Measurements from ENCODE around the gene TMEM240.
A peak's percentile ranks its signal among the peaks of the same experiment; 100 is the strongest.
"Not testable (repeated sequence)": the region's sequence is repeated elsewhere in the genome, so short reads cannot be mapped to it uniquely, and the experiment has no call there.

The TMEM240 gene

DNA sequence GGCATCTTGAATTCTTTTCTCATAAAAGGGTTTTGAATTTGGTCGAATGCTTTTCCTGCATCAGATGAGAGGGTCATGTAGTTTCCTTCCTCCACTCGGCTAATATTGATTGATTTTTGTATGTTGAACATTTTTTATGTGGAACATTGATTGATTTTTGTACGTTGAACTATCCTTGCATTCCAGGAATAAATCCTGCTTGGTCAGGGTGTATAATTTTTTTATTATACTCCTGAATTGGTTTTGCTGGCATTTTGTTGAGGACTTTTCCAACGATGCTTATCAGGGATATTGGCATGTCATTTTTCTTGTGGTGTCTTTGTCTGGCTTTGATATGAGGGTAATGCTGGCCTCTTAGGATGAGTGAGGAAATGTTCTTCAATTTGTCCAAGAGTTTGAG is 8.5 kb downstream of the TMEM240 start:
- peaks cover 8% of the 10 kb centered on the region for H3K36me3 Mint-ChIP-seq (ENCODE audit: insufficient read depth)
- DNase-seq (no peak), ATAC-seq (replicated peaks) (no peak)
- H3K27ac Mint-ChIP-seq: no peak overlapping the region
- no peaks in the 10 kb centered on the region for H3K4me1 Mint-ChIP-seq (ENCODE audit: low read depth in 2 of 2)
- no peaks in the 10 kb centered on the region for H3K9me3 Mint-ChIP-seq
- H3K4me3 Mint-ChIP-seq: no peak overlapping the region
- H3K27me3 Mint-ChIP-seq: no peaks in the 10 kb centered on the region

DNA sequence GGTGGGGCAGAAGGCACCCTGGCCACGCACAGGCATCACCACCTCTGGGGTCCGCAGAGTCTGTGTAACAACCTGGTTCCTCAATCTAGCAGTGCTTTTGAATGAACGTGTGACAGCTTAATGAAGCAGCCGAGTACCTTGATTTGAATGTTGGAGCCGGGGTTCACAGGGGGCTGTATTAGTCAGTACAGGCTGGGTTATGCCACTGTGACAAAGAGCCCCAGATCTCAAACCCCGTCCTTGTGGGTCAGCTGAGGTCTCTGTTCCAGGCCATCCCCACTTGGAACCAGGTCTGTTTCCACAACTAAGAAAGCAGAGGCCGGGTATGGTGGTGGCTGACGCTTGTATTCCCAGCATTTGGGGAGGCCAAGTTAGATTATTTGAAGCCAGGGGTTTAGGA is 10.5 kb downstream of the TMEM240 start:
- H3K36me3 Mint-ChIP-seq (ENCODE audit: insufficient read depth): peaks cover 12% of the 10 kb centered on the region
- no peak for ATAC-seq (replicated peaks)
- no peaks in the 10 kb centered on the region for H3K9me3 Mint-ChIP-seq

DNA sequence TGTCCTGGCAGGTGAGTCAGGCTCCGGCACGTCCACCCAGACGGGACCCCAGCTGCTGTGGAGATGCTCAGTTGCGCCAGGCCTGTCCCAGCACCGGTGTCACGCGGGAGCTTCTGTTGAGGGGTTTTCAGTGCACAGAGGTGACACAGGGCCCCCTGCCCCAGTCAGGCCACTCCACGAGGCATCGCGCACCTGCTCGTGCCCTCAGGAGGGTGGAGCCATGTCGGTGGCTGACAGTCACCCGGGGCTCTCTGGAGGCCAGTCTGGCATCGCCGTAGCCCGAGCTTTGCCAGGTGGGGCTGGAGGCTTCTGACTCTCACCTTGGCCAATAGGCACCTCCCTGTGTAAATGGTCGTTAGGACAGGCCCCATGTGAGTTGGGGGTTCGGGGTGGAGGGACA is 11.1 kb downstream of the TMEM240 start:
- H3K36me3 Mint-ChIP-seq (ENCODE audit: insufficient read depth): peaks cover 15% of the 10 kb centered on the region
- ATAC-seq (replicated peaks) (no peak), DNase-seq (no peak)
- no peaks in the 10 kb centered on the region for H3K4me1 Mint-ChIP-seq (ENCODE audit: low read depth in 2 of 2)
- no peak overlapping the region for H3K27ac Mint-ChIP-seq
- no peak overlapping the region for H3K4me3 Mint-ChIP-seq
- no peaks in the 10 kb centered on the region for H3K9me3 Mint-ChIP-seq
- no peaks in the 10 kb centered on the region for H3K27me3 Mint-ChIP-seq

More for the DNA sequence above, 10.5 kb downstream of the TMEM240 start:
- no peaks in the 10 kb centered on the region for H3K27me3 Mint-ChIP-seq
- no peak overlapping the region for H3K27ac Mint-ChIP-seq
- no peak for DNase-seq
- H3K4me3 Mint-ChIP-seq: no peak overlapping the region
- no peaks in the 10 kb centered on the region for H3K4me1 Mint-ChIP-seq (ENCODE audit: low read depth in 2 of 2)

DNA sequence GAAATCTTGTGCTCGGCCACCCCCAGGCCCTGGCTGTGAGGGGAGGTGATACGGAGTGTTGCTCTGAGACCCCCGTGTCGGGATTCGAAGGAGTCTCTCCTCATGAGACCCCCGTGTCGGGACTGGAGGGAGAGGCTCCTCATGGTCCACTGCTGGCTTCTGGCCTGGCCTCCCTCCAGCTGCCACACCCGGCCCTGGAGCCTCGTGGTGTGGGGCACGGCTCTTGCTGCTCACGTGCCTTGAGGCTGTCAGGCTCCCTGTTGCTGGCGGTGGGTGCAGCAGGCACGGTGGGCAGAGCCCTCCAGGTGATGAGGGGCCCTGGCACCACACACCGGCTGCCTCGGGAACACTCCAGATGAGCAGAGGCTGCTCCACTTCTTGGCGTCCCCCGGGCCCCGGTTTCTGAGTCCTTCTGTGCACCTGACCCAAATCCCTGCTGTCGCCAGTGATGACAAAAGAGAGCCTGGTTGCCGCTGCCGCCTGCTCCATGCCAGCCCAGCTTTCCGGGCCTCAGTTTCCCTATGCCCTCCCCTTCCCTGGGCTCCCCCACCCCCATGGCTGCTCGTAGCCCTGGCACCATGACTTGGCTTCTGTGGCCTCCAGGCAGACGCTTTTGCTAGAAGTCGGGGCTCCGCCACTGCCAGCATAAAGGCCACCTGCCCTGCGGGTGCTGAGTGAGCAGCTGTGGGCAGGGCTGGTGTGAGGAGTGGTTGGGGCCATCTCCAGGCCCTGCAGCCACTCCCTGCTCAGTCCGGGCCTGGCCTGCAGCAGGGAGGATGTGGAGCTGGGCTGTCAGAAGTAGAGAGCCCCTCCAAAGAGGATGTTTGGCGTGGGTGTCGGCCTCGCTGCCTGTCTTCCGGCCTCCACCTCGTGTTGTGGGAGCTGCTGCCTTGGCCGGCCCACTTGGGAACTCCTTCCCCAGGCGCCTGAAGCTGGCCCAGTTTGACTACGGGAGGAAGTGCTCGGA is 11.8 kb downstream of the TMEM240 start:
- ATAC-seq (replicated peaks): no peak
- H3K4me3 Mint-ChIP-seq: no peak overlapping the region
- no peaks in the 10 kb centered on the region for H3K9me3 Mint-ChIP-seq
- H3K36me3 Mint-ChIP-seq (ENCODE audit: insufficient read depth): peaks cover 18% of the 10 kb centered on the region
- no peaks in the 10 kb centered on the region for H3K27me3 Mint-ChIP-seq
- H3K27ac Mint-ChIP-seq: no peak overlapping the region
- H3K4me1 Mint-ChIP-seq (ENCODE audit: low read depth in 2 of 2): no peaks in the 10 kb centered on the region
- no peak for DNase-seq

DNA sequence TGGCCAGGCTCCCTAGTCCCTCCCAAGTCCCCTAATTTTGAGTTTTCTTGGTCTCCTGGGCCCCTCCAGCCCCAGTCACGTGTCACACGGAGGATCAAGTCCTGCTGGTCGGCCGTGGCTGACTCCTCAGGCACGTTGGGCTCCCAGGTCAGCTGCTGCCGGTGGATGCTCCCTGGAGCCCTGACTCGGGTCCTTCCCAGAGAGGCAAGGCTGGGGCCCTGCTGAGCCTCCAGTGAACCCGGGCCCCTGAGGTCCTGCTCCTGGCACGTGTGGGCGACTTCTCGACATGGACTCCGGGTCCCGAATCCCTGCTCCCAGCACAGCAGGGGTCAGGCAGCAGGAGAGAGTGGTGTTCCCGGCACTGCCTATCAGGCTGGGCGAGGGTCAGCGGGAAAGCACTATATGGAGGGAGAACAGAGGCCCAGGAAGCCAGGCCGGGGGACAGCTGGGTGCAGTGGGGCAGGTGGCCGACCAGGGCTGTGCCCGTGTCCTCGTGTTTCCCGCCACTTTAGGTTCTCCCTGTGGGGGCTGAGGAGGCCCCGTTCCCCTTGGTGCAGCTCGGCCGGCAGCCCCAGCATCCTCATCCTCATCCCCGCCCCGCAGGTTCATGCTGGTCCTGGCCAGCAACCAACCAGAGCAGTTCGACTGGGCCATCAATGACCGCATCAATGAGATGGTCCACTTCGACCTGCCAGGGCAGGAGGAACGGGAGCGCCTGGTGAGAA is 13.2 kb downstream of the TMEM240 start:
- Mint-ChIP-seq H3K4me3 (no peak overlapping the region), H3K4me1 (ENCODE audit: low read depth in 2 of 2) (no peaks in the 10 kb centered on the region), H3K36me3 (ENCODE audit: insufficient read depth) (peaks cover 21% of the 10 kb centered on the region), H3K9me3 (no peaks in the 10 kb centered on the region), H3K27ac (no peak overlapping the region), H3K27me3 (no peaks in the 10 kb centered on the region)
- DNase-seq (no peak), ATAC-seq (replicated peaks) (no peak)

DNA sequence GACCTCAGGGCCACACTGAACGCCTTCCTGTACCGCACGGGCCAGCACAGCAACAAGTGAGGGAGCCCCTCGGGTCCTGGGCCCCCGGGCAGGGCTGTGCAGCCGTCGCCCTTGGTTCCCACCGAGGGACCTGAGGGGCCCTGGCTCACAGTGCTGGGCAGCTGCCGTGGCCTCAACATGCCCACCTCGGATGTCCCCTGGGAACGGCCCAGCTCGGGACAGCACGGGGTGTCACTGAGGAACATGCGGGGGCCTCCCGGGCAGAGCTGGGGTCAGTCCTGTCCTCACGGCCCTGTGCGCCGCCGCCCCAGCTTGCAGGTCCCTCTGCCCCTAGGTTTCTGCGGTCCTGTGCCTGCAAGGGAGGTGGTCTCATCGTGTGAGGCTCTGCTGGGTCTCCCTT is 13.9 kb downstream of the TMEM240 start:
- H3K27ac Mint-ChIP-seq; H3K4me3 Mint-ChIP-seq; H3K9me3 Mint-ChIP-seq; H3K27me3 Mint-ChIP-seq; H3K4me1 Mint-ChIP-seq (ENCODE audit: low read depth in 2 of 2); ATAC-seq (replicated peaks); DNase-seq: not testable (repeated sequence)
- H3K36me3 Mint-ChIP-seq (ENCODE audit: insufficient read depth): peaks cover 24% of the 10 kb centered on the region

DNA sequence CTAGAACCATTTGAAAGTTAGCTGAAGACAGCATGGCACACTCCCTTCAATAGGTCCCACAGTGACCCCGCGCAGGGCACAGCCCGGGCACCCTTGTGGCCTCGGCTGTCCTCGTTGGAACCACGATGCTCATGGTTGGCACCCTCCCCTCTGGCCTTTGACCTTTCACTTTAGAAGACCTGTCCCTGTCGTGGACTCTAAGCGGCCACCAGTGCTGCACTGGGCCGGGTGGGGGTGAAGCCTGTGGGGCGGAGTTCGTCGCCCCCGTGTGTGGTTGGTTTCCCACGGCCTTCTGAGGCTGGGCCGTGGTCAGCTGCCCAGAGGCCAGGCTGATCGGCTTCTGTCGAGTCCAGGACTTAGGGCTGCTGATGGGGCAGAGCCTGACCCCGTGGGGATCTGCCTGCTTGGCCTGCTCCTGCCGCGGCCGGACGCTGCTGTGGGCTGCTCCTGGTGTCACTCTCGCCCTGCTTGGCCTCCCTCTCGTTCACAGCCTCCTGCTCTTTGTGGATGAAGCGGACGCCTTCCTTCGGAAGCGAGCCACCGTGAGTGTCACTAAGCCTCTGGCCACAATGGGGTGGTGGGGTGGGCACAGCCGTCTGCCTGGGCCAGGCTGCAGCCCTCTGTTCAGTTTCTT is 15.6 kb downstream of the TMEM240 start:
- H3K27ac Mint-ChIP-seq; H3K9me3 Mint-ChIP-seq; ATAC-seq (replicated peaks); H3K27me3 Mint-ChIP-seq; DNase-seq; H3K4me3 Mint-ChIP-seq; H3K4me1 Mint-ChIP-seq (ENCODE audit: low read depth in 2 of 2): not testable (repeated sequence)
- peaks cover 32% of the 10 kb centered on the region for H3K36me3 Mint-ChIP-seq (ENCODE audit: insufficient read depth)

DNA sequence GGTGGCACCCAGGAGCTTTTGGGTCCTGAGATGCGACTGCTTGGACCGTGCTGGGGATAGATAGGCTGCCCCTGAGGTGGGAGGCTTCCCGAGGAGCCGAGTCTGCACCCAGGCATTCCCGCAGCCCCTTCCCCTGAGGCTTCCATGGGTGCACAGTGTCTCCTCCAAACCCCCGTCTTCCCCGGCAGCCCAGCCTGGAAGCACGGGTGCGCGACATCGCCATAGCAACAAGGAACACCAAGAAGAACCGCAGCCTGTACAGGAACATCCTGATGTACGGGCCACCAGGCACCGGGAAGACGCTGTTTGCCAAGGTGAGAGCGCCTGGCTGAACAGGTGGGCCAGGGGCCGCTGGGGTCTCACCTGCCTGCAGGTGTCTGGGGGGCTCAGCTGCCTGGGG is 16.8 kb downstream of the TMEM240 start:
- not testable (repeated sequence) for H3K4me1 Mint-ChIP-seq (ENCODE audit: low read depth in 2 of 2); DNase-seq; ATAC-seq (replicated peaks); H3K9me3 Mint-ChIP-seq; H3K27ac Mint-ChIP-seq; H3K4me3 Mint-ChIP-seq; H3K27me3 Mint-ChIP-seq
- peaks cover 35% of the 10 kb centered on the region for H3K36me3 Mint-ChIP-seq (ENCODE audit: insufficient read depth)

DNA sequence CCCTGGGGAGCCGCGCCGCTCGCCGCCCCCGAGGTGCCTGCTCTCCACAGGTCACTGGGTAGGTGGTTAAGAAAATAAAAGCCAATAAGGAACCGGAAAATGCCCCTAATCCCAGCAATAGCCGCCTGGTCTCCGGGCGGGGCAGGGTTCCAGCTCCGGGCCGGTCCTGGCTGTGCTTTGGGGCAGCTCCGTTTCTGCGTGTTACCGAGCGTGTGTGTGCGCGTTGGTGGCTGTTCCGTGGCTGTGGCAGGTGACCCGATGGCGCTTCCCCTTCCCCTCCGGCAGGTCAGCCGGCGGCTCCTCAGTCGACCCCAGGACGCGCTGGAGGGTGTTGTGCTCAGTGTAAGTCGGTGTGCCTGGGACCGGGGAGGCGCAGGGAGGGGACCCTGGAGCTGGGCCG is 17.2 kb downstream of the TMEM240 start:
- H3K4me3 Mint-ChIP-seq; DNase-seq; H3K9me3 Mint-ChIP-seq; H3K27me3 Mint-ChIP-seq; ATAC-seq (replicated peaks); H3K27ac Mint-ChIP-seq; H3K4me1 Mint-ChIP-seq (ENCODE audit: low read depth in 2 of 2): not testable (repeated sequence)
- peaks cover 39% of the 10 kb centered on the region for H3K36me3 Mint-ChIP-seq (ENCODE audit: insufficient read depth)

DNA sequence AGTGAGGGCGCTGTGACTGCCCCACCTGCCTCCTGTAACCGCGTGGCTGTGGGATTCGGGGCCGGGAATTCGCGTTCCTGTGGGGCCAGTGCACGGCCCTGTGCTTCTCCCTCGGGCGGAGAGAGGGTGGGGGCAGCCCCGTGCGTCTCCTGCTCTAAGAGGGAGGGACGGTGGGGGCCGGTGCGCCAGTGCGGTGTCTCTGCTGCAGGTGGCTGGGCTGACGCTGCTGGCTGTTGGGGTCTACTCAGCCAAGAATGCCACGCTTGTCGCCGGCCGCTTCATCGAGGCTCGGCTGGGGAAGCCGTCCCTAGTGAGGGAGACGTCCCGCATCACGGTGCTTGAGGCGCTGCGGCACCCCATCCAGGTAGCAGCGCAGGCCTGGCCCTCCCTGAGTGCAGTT is 17.9 kb downstream of the TMEM240 start:
- H3K27me3 Mint-ChIP-seq; H3K9me3 Mint-ChIP-seq; H3K4me3 Mint-ChIP-seq; H3K27ac Mint-ChIP-seq; ATAC-seq (replicated peaks); DNase-seq; H3K4me1 Mint-ChIP-seq (ENCODE audit: low read depth in 2 of 2): not testable (repeated sequence)
- H3K36me3 Mint-ChIP-seq (ENCODE audit: insufficient read depth): peaks cover 35% of the 10 kb centered on the region

DNA sequence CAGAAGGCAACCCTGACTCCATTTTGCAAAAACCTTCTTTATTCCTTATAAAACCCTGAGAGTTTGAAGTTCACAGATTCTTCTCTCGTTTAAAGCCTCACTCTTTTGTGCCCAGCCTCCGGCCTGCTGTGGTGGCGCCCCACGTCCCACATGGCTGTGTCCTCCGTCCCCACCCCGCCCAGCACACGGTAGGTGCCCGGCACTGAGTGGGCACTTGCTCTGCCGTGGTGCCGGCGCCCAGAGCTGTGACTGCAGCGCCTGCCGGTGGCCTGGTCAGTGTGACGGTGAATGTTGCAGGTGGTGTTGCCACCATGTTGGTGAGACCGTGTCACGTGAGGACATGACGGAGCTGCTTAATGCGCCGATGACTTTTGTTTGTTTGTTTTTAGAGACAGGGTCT is 19.1 kb downstream of the TMEM240 start:
- no peak for DNase-seq
- no peak for ATAC-seq (replicated peaks)
- Mint-ChIP-seq H3K4me3 (no peak overlapping the region), H3K9me3 (no peaks in the 10 kb centered on the region), H3K27me3 (no peaks in the 10 kb centered on the region), H3K36me3 (ENCODE audit: insufficient read depth) (peaks cover 39% of the 10 kb centered on the region), H3K4me1 (ENCODE audit: low read depth in 2 of 2) (no peaks in the 10 kb centered on the region), H3K27ac (no peak overlapping the region)

DNA sequence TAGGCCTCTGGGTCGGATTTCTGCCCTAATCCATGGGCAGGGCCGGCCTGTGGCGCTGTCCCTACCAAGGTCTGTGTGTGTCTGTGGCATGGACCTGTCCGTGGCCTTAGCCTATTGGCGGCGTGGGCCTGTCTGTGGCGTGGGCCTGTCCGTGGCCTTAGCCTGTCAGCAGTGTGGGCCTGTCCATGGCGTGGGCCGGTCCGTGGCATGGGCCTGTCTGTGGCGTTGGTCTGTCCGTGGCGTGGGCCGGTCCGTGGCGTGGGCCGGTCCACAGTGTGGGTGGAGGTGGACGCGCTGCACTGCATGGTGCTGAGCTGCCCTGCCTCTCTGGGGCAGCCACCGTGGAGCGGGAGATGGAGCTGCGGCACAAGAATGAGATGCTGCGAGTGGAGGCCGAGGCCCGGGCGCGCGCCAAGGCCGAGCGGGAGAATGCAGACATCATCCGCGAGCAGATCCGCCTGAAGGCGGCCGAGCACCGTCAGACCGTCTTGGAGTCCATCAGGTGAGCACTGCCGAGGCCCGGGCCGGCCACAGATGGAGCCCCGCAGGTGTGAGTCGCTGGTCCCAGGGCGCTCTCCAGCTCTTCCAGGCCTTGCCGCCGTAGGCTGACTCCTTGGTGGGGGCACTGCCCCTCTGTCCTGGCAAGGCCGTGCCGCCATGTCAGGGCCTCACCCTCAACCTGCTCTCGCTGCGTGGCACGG is 20.5 kb downstream of the TMEM240 start:
- DNase-seq; H3K27me3 Mint-ChIP-seq; H3K9me3 Mint-ChIP-seq; ATAC-seq (replicated peaks); H3K27ac Mint-ChIP-seq; H3K4me3 Mint-ChIP-seq; H3K4me1 Mint-ChIP-seq (ENCODE audit: low read depth in 2 of 2): not testable (repeated sequence)
- H3K36me3 Mint-ChIP-seq (ENCODE audit: insufficient read depth): peaks cover 36% of the 10 kb centered on the region

DNA sequence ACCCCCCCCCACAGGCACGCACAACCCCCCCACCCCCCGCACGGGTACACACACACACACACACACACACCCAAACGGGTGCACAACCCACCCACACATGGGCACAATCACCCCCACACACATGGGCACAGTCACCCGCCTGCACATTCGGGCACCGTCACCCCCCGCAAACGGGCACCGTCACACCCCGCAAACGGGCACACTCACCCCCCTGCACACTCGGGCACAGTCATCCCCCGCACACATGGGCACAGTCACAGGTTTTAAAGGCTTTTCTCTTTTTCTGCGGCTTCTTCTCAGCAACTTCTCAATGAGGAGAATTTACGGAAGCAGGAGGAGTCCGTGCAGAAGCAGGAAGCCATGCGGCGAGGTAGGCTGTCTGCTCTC is 21.8 kb downstream of the TMEM240 start:
- H3K9me3 Mint-ChIP-seq; H3K4me3 Mint-ChIP-seq; H3K4me1 Mint-ChIP-seq (ENCODE audit: low read depth in 2 of 2); ATAC-seq (replicated peaks); DNase-seq; H3K27me3 Mint-ChIP-seq: not testable (repeated sequence)
- peak overlapping the region in 1 of 2 donors; percentile 58 for H3K27ac Mint-ChIP-seq
- peaks cover 29% of the 10 kb centered on the region for H3K36me3 Mint-ChIP-seq (ENCODE audit: insufficient read depth)

Measured in effector memory CD8-positive, alpha-beta T cell (primary cell).